WTC11 (cell line): ENCODE data around the gene DPYSL3. TPM values are rescaled to one million over a fixed set of nuclear protein-coding genes. Genes with fewer than 3 reads are reported as not detected.

Source experiments
- ATAC-seq: fragments of 200-7000 bp; cut with Tn5 transposase; 2 replicates; pipeline ENCODE4 v1.10.0; 2021; ENCODE audit warnings: mild to moderate bottlenecking, moderate library complexity
- CTCF ChIA-PET: fragments of 300-600 bp; sonication (Branson Sonifier 250); formaldehyde crosslinking; loops from one replicate; lab custom pipeline; 2021; ENCODE audit warnings: antibody characterized with exemption; lab: Charles Lee
- POLR2A ChIA-PET: fragments of 350-600 bp; sonication (Branson Sonifier 250); formaldehyde crosslinking; loops from one replicate; lab custom pipeline; 2021; ENCODE audit warnings: antibody characterized with exemption; lab: Charles Lee
- DNase-seq: peaks from one replicate; pipeline ENCODE4 v3.0.0; 2021; ENCODE audit warnings: low spot score
- H3K27ac Mint-ChIP-seq: 2 replicates; pipeline ENCODE4 v1.8.0; 2021; ENCODE audit warnings: mixed read lengths
- H3K27me3 Mint-ChIP-seq: 2 replicates; pipeline ENCODE4 v1.8.0; 2021; ENCODE audit warnings: low read depth, mild to moderate bottlenecking, moderate library complexity, mixed read lengths
- H3K36me3 Mint-ChIP-seq: 2 replicates; pipeline ENCODE4 v1.8.0; 2021; ENCODE audit warnings: mixed read lengths
- H3K4me1 Mint-ChIP-seq: 2 replicates; pipeline ENCODE4 v1.8.0; 2022; ENCODE audit warnings: mixed read lengths
- H3K4me3 Mint-ChIP-seq: 2 replicates; pipeline ENCODE4 v1.8.0; 2021; ENCODE audit warnings: mild to moderate bottlenecking, moderate library complexity, mixed read lengths
- H3K9me3 Mint-ChIP-seq: 2 replicates; pipeline ENCODE4 v1.8.0; 2021; ENCODE audit warnings: mixed read lengths
- CBFB ChIP-seq: sonication (generic); formaldehyde crosslinking; IDR thresholded peaks from 2 replicates; pipeline ENCODE4 v1.8.1; 2022; ENCODE audit warnings: mild to moderate bottlenecking, low read depth, missing genetic modification reagents
- CDX4 ChIP-seq: fragments of 250-450 bp; sonication (Bioruptor Pico); IDR thresholded peaks from 2 replicates; pipeline ENCODE4 v1.9.0; 2021; ENCODE audit warnings: moderate library complexity, mild to moderate bottlenecking, inconsistent platforms, borderline replicate concordance
- ESRRA ChIP-seq: sonication (generic); formaldehyde crosslinking; IDR thresholded peaks from 2 replicates; pipeline ENCODE4 v1.8.1; 2022; ENCODE audit warnings: mild to moderate bottlenecking, missing genetic modification reagents, borderline replicate concordance
- NFE2L1 ChIP-seq: sonication (generic); formaldehyde crosslinking; IDR thresholded peaks from 2 replicates; pipeline ENCODE4 v1.8.1; 2023; ENCODE audit warnings: missing genetic modification reagents
- NR1H2 ChIP-seq: sonication (generic); formaldehyde crosslinking; IDR thresholded peaks from 2 replicates; pipeline ENCODE4 v1.9.0; 2021; ENCODE audit warnings: mild to moderate bottlenecking, moderate library complexity, missing genetic modification reagents
- NR3C1 ChIP-seq: sonication (generic); formaldehyde crosslinking; conservative IDR thresholded peaks from 2 replicates; pipeline ENCODE4 v1.8.1; 2023; ENCODE audit warnings: low read depth, mild to moderate bottlenecking, missing genetic modification reagents
- RELA ChIP-seq: sonication (generic); formaldehyde crosslinking; IDR thresholded peaks from 2 replicates; pipeline ENCODE4 v1.8.1; 2022; ENCODE audit warnings: missing genetic modification reagents, mild to moderate bottlenecking, borderline replicate concordance
- SOX15 ChIP-seq: fragments of 250-450 bp; sonication (Bioruptor Pico); IDR thresholded peaks from 2 replicates; pipeline ENCODE4 v1.9.0; 2021; ENCODE audit warnings: mild to moderate bottlenecking
- ZBTB21 ChIP-seq: sonication (generic); formaldehyde crosslinking; IDR thresholded peaks from 2 replicates; pipeline ENCODE4 v1.8.1; 2023; ENCODE audit warnings: mild to moderate bottlenecking, missing genetic modification reagents, borderline replicate concordance
- ZNF138 ChIP-seq: sonication (generic); formaldehyde crosslinking; conservative IDR thresholded peaks from 2 replicates; pipeline ENCODE4 v1.8.1; 2022; ENCODE audit warnings: mild to moderate bottlenecking, moderate library complexity, missing genetic modification reagents
- ZNF232 ChIP-seq: sonication (generic); formaldehyde crosslinking; IDR thresholded peaks from 2 replicates; pipeline ENCODE4 v1.8.0; 2022; ENCODE audit warnings: mild to moderate bottlenecking, missing genetic modification reagents
- ZNF281 ChIP-seq: sonication (generic); formaldehyde crosslinking; IDR thresholded peaks from 2 replicates; pipeline ENCODE4 v1.8.0; 2023; ENCODE audit warnings: mild to moderate bottlenecking, missing genetic modification reagents
- ZNF317 ChIP-seq: sonication (generic); formaldehyde crosslinking; IDR thresholded peaks from 2 replicates; pipeline ENCODE4 v1.8.1; 2023; ENCODE audit warnings: low read depth, mild to moderate bottlenecking, moderate library complexity, missing genetic modification reagents, borderline replicate concordance
- ZNF423 ChIP-seq: fragments of 250-450 bp; sonication (Bioruptor Pico); IDR thresholded peaks from 2 replicates; pipeline ENCODE4 v2.1.2; 2022; ENCODE audit warnings: mild to moderate bottlenecking, moderate library complexity
- ZNF671 ChIP-seq: fragments of 250-450 bp; sonication (Bioruptor Pico); IDR thresholded peaks from 2 replicates; pipeline ENCODE4 v1.8.0; 2021; ENCODE audit warnings: mild to moderate bottlenecking
- total RNA-seq: library from RNA; stranded (reverse); gene quantifications from 3 replicates; pipeline ENCODE4 v1.2.3, GENCODE V29; 2021
- TF ChIP-seq, protein P1 (sequence below): sonication (generic); formaldehyde crosslinking; IDR thresholded peaks from 2 replicates; pipeline ENCODE4 v1.8.0; 2023; ENCODE audit warnings: missing genetic modification reagents
- TF ChIP-seq, protein P2 (sequence below): sonication (generic); formaldehyde crosslinking; IDR thresholded peaks from 2 replicates; pipeline ENCODE4 v1.8.0; 2022; ENCODE audit warnings: mild to moderate bottlenecking, missing genetic modification reagents
- TF ChIP-seq, protein P3 (sequence below): sonication (generic); formaldehyde crosslinking; IDR thresholded peaks from 2 replicates; pipeline ENCODE4 v1.8.1; 2023; ENCODE audit warnings: mild to moderate bottlenecking, missing genetic modification reagents, moderate library complexity
- TF ChIP-seq, protein P4 (sequence below): fragments of 250-450 bp; sonication (Bioruptor Pico); IDR thresholded peaks from 2 replicates; pipeline ENCODE4 v1.8.0; 2021; ENCODE audit warnings: mild to moderate bottlenecking

The DPYSL3 gene
- total RNA-seq, 1 experiment from 2014 or later, result 358 TPM

DNA sequence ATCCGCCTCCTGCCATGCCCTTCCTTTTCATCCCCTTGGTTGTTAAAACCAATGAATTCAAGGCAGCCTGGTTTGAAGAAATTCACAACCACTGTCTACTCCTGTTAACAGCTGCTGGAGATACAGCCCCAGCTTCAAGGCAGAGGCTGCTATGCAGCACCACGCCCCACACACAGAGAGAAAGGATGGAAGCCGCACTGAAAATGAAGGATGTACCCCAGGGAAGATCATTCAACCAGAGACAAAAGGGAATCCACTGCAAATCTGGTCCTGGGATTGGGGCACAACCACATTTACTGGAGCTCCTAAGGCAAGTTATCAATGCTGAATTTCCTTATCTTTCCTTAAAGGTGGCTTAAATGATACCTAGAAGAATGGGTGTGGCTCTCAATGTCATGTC, 58.7 kb downstream of the DPYSL3 start (continued):
- TF ChIP-seq NR3C1 (CRISPR knock-in tag) (no peak), CBFB (CRISPR knock-in tag) (no peak)
- TF ChIP-seq, all 79 proteins: peak for 0

GRCh38 chr5:147450606-147451005, 59.3 kb downstream of the DPYSL3 start:
- Mint-ChIP-seq H3K27me3 (no peaks in the 10 kb centered on the region; the same call in 1 of the 2 replicates), H3K27ac (peak overlapping the region; percentile 30), H3K4me1 (peaks cover 77% of the 10 kb centered on the region), H3K36me3 (peaks cover 20% of the 10 kb centered on the region), H3K9me3 (no peaks in the 10 kb centered on the region), H3K4me3 (peak overlapping the region; percentile 96)
- CTCF ChIA-PET, result interaction anchor here (0.6 to 7.7 kb wide), 19 partner anchors 10 to 262 kb away, joined by 3 to 84 read pairs (median 3); no protein-coding TSS in a partner anchor
- DNase-seq (no peak), ATAC-seq (no peak)
- POLR2A ChIA-PET, result no interaction called here
- TF ChIP-seq ZNF317 (CRISPR knock-in tag) (no peak), ZNF138 (no peak), ZNF281 (no peak), NFE2L1 (CRISPR knock-in tag) (no peak), ZNF423 (no peak), ZNF671 (CRISPR knock-in tag) (no peak), ESRRA (CRISPR knock-in tag) (no peak), CDX4 (CRISPR knock-in tag) (no peak), SOX15 (CRISPR knock-in tag) (no peak), ZNF232 (no peak), NR1H2 (CRISPR knock-in tag) (no peak), ZBTB21 (CRISPR knock-in tag) (no peak), RELA (no peak)
- TF ChIP-seq, protein P1, sequence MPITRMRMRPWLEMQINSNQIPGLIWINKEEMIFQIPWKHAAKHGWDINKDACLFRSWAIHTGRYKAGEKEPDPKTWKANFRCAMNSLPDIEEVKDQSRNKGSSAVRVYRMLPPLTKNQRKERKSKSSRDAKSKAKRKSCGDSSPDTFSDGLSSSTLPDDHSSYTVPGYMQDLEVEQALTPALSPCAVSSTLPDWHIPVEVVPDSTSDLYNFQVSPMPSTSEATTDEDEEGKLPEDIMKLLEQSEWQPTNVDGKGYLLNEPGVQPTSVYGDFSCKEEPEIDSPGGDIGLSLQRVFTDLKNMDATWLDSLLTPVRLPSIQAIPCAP (CRISPR knock-in tag), result no peak
- TF ChIP-seq, protein P2, sequence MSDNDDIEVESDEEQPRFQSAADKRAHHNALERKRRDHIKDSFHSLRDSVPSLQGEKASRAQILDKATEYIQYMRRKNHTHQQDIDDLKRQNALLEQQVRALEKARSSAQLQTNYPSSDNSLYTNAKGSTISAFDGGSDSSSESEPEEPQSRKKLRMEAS (CRISPR knock-in tag), result no peak
- TF ChIP-seq, protein P3, sequence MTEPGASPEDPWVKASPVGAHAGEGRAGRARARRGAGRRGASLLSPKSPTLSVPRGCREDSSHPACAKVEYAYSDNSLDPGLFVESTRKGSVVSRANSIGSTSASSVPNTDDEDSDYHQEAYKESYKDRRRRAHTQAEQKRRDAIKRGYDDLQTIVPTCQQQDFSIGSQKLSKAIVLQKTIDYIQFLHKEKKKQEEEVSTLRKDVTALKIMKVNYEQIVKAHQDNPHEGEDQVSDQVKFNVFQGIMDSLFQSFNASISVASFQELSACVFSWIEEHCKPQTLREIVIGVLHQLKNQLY (CRISPR knock-in tag), result no peak
- TF ChIP-seq, protein P4, sequence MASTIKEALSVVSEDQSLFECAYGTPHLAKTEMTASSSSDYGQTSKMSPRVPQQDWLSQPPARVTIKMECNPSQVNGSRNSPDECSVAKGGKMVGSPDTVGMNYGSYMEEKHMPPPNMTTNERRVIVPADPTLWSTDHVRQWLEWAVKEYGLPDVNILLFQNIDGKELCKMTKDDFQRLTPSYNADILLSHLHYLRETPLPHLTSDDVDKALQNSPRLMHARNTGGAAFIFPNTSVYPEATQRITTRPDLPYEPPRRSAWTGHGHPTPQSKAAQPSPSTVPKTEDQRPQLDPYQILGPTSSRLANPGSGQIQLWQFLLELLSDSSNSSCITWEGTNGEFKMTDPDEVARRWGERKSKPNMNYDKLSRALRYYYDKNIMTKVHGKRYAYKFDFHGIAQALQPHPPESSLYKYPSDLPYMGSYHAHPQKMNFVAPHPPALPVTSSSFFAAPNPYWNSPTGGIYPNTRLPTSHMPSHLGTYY (CRISPR knock-in tag), result no peak
